ENCODE results near the gene PPP1R37.

The PPP1R37 gene

GRCh38 chr19:45178262-45179071 is 85.5 kb downstream of the PPP1R37 start, which contains the start of gene BLOC1S3 (continued):
- TF ChIP-seq CTCF (tag by site-specific recombination; IDR thresholded peaks at IDR 0.05), result peak; percentile 97
- 0 out of 2 replicates have a peak, but pooled peaks have one; percentile 10 for TF ChIP-seq ZBTB11 (tag by site-specific recombination; conservative IDR thresholded peaks at IDR 0.05; ENCODE audit: low read depth)
- TF ChIP-seq ZNF704 (tag by site-specific recombination; IDR thresholded peaks at IDR 0.05), result no peak
- TF ChIP-seq ZBTB20 (tag by site-specific recombination; IDR thresholded peaks at IDR 0.05), result peak; percentile 89
- TF ChIP-seq ZFHX2 (tag by site-specific recombination; conservative IDR thresholded peaks at IDR 0.05), result peak; percentile 56; the same call in 1 of the 2 replicates
- no peak for TF ChIP-seq ZNF426 (tag by site-specific recombination; IDR thresholded peaks at IDR 0.05)
- TF ChIP-seq ZNF341 (tag by site-specific recombination; IDR thresholded peaks at IDR 0.05; ENCODE audit: low read depth), result peak; percentile 99
- TF ChIP-seq PATZ1 (tag by site-specific recombination; IDR thresholded peaks at IDR 0.05), result 0 out of 2 replicates have a peak, but pooled peaks have one; percentile 23
- TF ChIP-seq PRDM6 (tag by site-specific recombination; IDR thresholded peaks at IDR 0.05), result no peak
- TF ChIP-seq KLF1 (tag by site-specific recombination; IDR thresholded peaks at IDR 0.05), result peak; percentile 62
- peak; percentile 41 for TF ChIP-seq KLF10 (tag by site-specific recombination; IDR thresholded peaks at IDR 0.05)
- peak; percentile 98 for TF ChIP-seq SP2 (tag by site-specific recombination; IDR thresholded peaks at IDR 0.05)

GRCh38 chr19:45179072-45179891 is 86.3 kb downstream of the PPP1R37 start:
- Histone ChIP-seq H3K36me3 (ENCODE audit: control insufficient read depth in 2 of 2, insufficient read depth in 1 of 2, low read length in 2 of 2) (peaks cover 8 to 9% of the 10 kb centered on the region in 2 experiments), H3K4me3 (ENCODE audit: low read depth, low read length) (peak overlapping the region; percentile 71), H3K27ac (ENCODE audit: extremely low read depth, low read depth, low read length) (peak overlapping the region; percentile 85), H3K4me1 (ENCODE audit: control insufficient read depth, insufficient read depth, low read length) (peaks cover 8% of the 10 kb centered on the region), H3K9me3 (ENCODE audit: control insufficient read depth, insufficient read depth, low read depth, low read length) (no peaks in the 10 kb centered on the region)
- POLR2A ChIA-PET, result interaction anchor here (0.7 to 4.2 kb wide), 16 partner anchors 11 to 333 kb away, joined by 3 to 54 read pairs (median 4); partner anchors contain the start of genes CLASRP, CLPTM1, ERCC2 and NECTIN2
- CTCF ChIA-PET, result interaction anchor here (0.7 to 2.8 kb wide), 9 partner anchors 8 to 299 kb away, joined by 3 to 16 read pairs (median 5); no protein-coding TSS in a partner anchor
- no peak for TF ChIP-seq ZNF280D (tag by site-specific recombination; IDR thresholded peaks at IDR 0.05)
- no peak for TF ChIP-seq SP2 (tag by site-specific recombination; IDR thresholded peaks at IDR 0.05)
- TF ChIP-seq ZBTB10 (tag by site-specific recombination; IDR thresholded peaks at IDR 0.05), result 0 out of 2 replicates have a peak, but pooled peaks have one; percentile 38
- no peak for TF ChIP-seq RBAK (tag by site-specific recombination; IDR thresholded peaks at IDR 0.05)

Measured in HEK293 (cell line).